Dermis microvascular lymphatic vessel endothelial cell (primary cell): Measurements from ENCODE around the gene DGKI. TPM values are rescaled to one million over a fixed set of nuclear protein-coding genes. Genes with fewer than 3 reads are reported as not detected.

Experiments used
- DNase-seq, 2 donors: peaks; one replicate each; pipeline versions ENCODE4 v3.0.0 to v3.0.0-alpha.2; 2010; ENCODE audit warnings: low read depth in 2 of 2
- total RNA-seq: library from RNA; depleted of rRNA; stranded (reverse); fragments of >200 nt; gene quantifications from 2 replicates; pipeline ENCODE4 v1.2.1, GENCODE V29; 2014

DGKI gene
- total RNA-seq, 1 donor from 2014 or later, result 0.64 TPM

DNA sequence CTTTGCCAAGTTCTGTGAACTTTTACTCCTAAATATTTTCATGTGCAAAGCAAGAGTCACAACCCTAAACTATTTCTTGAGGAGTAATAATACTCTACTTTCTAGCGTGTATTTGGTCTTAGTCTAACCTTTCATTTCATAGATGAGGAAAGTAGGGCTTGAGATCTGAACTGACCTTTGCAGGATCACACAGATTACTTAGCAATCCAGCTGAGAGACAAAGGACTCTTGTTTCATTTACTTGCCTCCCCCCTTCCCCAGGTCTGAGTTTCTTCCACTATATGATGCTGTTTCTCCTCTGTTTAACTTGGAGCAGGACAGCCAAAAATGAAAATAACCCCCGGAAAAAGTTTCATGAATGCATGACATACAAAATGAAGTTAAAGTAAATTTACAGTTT, 427.9 kb downstream of the DGKI start:
- no peak for DNase-seq

- no peak for DNase-seq
These were observed 429.3 kb downstream of the DGKI start for GRCh38 chr7:137417464-137417863.

- no peak for DNase-seq
These were observed 432.9 kb downstream of the DGKI start for GRCh38 chr7:137413901-137414300.

- no peak for DNase-seq
These were observed 435.3 kb downstream of the DGKI start for GRCh38 chr7:137411446-137411845.

DNA sequence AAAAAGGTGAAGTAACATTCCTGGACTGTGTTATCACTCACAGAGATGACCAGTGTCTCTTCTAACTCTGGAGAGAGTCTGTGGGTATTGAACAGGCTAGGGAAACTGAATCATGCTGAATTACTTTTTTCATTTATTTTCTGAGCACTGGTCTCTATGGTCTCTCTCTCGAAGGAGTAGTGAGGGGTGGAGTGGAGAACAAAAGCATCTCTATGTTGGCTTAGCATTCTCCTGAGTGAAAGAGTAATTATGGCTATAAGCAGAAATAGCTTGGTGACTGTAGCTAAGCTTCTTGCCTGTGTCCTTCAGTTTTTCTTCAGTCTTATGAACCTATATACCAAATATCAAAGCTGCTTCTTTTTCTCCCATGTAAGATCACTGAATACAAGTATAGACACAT, 438.6 kb downstream of the DGKI start:
- no peak for DNase-seq

DNA sequence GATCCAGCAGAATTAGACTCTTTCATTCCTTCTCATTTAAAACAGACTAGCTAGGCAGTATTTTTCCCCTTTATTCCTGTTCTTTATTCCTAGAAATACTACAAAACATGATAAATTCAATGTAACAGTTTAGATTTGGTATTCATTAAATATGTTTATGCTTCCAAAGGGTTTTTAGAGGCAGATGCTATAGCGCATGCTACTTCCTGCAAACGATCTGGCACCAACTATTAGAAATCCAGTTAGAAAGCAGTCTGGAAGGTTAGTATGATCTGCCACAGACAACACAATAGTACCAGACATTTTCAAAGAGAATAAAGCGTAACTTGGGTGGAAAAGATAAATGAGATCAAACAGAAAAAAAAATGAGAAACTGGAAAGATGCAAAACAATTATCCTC, 439.7 kb downstream of the DGKI start:
- DNase-seq, result no peak

GRCh38 chr7:137404660-137405317, 442.0 kb downstream of the DGKI start:
- no peak for DNase-seq

DNA sequence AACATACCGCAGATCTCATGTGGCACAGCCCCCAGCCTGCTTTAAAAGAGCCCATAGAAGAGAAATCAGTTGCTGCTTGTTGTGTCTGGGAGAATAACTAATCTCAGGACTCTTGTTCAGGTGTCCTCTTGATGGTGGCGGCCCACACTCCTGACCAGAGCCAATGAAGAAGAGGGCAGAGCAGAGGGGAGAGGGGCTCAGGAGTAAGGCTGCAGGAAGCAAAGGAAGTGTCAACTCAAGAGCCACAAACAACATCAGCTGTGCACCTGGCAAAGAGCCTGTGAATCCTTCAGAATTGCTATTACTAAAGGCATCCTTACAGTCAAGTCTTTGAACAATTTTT, 443.4 kb downstream of the DGKI start:
- no peak for DNase-seq

GRCh38 chr7:137402536-137403352, 444.0 kb downstream of the DGKI start:
- DNase-seq, result no peak

DNA sequence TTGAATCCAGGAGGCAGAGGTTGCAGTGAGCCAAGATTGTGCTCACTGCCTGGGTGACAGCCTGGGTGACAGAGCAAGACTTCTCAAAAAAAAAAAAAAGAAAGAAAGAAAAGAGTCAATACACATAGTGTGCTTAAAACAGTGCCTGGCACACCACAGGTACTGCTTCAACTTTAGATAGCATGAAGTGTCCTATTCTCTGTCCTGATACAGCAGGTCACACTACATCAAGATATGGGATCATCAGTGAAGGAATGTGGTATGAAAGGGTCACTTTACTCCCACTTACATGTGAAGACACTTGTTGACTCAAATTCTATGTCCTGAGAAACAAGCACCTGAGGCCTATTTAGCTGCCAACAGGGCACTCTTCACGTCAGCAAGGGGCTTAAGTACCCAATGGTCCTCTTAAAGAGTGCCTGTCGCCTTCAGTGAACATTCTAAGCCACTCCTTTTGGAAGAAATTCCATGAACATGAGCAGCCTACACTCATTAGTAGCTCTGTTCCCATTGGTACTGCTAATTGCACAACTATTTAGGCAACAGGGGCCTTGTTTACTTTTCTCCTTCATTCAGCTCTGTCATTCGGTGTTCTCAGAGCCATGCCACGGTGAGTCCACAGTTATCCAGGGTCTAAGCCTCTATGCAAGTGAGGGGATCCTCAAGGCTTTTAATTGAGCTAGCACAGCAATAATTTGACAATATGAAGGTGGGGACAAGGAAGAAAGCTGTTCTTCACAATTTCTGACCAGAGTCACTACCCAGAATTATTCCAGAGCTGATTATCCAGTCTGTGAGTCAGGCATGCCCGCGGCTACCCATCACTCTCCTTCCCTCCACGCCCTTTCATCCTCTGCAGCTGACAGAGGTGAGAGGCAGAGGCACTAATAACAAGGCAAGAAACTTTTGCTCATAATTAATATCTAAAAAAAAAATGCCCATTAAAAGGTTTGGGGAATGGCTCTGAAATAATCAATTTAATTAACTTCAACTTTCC, 446.6 kb downstream of the DGKI start:
- no peak for DNase-seq

- no peak for DNase-seq
These were observed 450.7 kb downstream of the DGKI start for GRCh38 chr7:137396051-137396450.

DNA sequence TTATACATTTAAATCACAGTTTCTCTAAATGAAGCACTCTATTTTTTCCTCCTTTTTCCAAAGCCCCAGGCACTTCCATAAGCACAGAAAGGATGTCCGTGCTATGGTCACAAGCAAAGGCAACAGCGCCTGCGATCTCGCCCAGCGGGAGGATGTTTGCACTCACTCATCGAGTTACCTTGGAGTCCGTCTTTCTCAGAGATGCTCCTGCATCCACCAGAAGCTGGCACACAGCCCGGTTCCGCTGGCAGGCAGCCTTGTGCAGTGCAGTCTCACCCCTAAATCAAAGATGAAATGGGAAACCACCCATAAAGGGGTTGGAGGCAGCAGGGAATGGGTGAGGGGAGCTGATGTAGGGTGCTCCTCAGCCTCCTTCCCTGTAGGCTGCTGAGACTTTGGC, 451.4 kb downstream of the DGKI start:
- DNase-seq, result no peak

- no peak for DNase-seq
These were observed 453.2 kb downstream of the DGKI start for GRCh38 chr7:137393570-137393969.

DNA sequence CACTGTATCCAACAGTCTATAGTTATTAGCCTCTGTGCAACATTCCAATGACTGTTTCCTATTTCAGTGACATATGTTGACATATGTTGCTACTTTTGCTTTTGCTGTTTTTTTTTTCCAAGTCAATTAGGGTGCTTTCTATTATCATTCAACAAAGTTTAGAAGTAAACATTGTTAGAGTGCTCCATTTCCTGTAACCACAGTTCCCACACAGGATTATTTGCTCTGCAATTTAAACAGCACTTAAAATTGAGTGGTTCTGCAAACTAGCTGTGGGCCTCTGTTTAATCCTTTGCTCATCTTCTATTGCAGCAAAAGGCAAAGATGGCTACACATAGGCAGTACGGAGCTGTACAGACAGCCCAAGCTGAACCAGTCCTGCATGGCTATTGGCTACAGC, 456.7 kb downstream of the DGKI start:
- no peak for DNase-seq

- DNase-seq, result no peak
These were observed 457.9 kb downstream of the DGKI start for GRCh38 chr7:137388916-137389315.

- DNase-seq, result no peak
These were observed 459.8 kb downstream of the DGKI start for GRCh38 chr7:137386966-137387365.

DNA sequence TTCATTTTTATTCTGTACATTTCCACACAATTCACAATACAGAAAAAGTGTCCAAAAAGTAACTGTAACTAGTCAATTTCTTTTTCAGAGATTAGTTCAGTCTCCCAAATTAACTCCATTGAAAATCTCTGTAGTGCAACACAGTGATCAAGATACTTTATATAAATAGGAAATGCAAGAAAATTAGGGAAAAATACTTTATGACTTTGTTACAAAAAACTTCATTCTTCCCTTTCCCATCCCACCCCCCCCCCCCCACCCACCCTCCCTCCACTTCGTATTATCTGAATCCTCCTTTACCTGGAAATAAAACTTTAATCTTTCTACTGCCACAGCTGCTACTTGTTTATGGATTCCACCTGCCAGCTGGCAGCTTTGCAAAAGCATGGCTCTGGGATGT, 465.7 kb downstream of the DGKI start:
- no peak for DNase-seq

DNA sequence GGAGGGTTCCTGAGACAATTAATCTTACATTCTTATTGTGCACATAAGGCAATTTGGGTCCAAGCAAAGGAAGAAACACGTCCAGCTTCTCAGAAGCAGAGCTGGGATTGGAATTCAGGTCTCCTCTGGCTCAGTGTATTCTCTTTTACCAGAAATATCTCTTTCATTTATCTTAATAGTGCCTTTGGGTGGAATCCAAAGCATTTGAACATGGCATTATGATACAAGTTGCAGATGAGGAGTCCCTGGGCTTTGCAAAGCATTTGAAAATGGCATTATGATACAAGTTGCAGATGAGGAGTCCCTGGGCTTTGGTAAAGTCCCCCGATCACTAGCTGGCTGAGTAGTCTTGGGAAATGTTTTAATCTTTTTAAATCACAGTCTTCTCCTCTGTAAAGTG, 473.3 kb downstream of the DGKI start:
- no peak for DNase-seq

GRCh38 chr7:137371616-137372015, 475.2 kb downstream of the DGKI start:
- DNase-seq, result no peak

DNA sequence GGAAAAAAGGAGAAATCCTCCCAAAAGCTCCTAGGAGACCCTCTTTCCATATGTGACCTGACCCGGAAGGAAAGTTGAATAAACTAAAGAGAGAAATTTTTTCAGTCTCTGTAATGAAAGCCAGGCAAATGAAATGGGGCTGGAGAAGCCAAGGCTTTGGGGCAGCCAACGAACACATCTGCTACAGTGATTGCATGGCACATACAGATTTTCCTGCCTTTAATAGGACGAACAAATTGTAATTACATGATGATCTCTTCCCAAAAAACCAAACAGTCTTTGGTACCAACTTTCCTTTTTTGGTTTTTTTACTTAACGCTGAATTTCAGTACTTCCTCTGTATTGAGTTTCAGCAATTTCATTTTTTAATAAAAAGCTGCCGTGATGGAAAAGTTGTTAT, 479.8 kb downstream of the DGKI start:
- no peak for DNase-seq

- no peak for DNase-seq
These were observed 483.1 kb downstream of the DGKI start for GRCh38 chr7:137363683-137364082.

DNA sequence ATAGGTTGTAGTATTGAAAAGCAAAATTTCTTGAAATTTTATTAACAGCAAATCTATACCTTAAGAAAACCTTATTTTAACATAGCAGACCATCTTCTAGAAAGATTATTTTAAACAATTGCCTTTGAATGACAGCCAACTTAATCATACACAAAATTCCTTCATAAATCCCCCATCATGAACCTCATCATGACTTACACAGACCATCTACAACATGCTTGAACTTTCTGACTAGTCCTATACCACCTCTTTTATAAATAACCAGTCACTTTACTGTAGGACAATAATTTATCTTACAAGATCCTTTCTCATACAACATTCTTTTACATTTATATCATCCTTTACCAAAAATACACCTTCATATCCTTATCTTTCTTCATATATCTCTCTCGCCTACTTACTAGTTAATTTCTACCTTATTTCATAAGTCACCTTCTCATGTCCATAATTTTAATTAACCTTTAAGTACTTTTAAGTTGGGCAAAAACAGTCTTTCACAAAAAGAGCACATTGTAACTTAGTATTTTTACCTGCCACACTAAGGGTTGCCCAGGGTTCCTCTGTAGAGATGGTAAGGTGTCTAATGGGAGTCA, 486.6 kb downstream of the DGKI start:
- DNase-seq, result no peak
